Measurements from ENCODE around the gene LMOD1.
"Not testable (repeated sequence)": the region's sequence is repeated elsewhere in the genome, so short reads cannot be mapped to it uniquely, and the experiment has no call there.

The LMOD1 gene

GRCh38 chr1:201911826-201912571, 34.3 kb downstream of the LMOD1 start:
- Histone ChIP-seq H3K27me3 (ENCODE audit: control insufficient read depth, insufficient read depth, low read length) (no peaks in the 10 kb centered on the region), H3K4me1 (ENCODE audit: control insufficient read depth, low read depth, low read length) (peaks cover 9% of the 10 kb centered on the region), H3K27ac (ENCODE audit: low read length) (no peak overlapping the region), H3K36me3 (ENCODE audit: control insufficient read depth, low read depth, low read length) (no peaks in the 10 kb centered on the region), H3K9ac (ENCODE audit: low read length) (no peak overlapping the region), H3K9me3 (ENCODE audit: control insufficient read depth, low read depth, low read length) (no peaks in the 10 kb centered on the region), H3K4me3 (ENCODE audit: low read length) (no peak overlapping the region)

- Histone ChIP-seq H3K4me3 (ENCODE audit: low read length) (no peak overlapping the region), H3K9me3 (ENCODE audit: control insufficient read depth, low read depth, low read length) (no peaks in the 10 kb centered on the region), H3K36me3 (ENCODE audit: control insufficient read depth, low read depth, low read length) (no peaks in the 10 kb centered on the region), H3K27me3 (ENCODE audit: control insufficient read depth, insufficient read depth, low read length) (no peaks in the 10 kb centered on the region), H3K9ac (ENCODE audit: low read length) (no peak overlapping the region), H3K4me1 (ENCODE audit: control insufficient read depth, low read depth, low read length) (peaks cover 9% of the 10 kb centered on the region), H3K27ac (ENCODE audit: low read length) (no peak overlapping the region)
These were observed 38.7 kb downstream of the LMOD1 start for GRCh38 chr1:201907621-201908020.

- Histone ChIP-seq H3K9me3 (ENCODE audit: control insufficient read depth, low read depth, low read length) (no peaks in the 10 kb centered on the region), H3K27me3 (ENCODE audit: control insufficient read depth, insufficient read depth, low read length) (no peaks in the 10 kb centered on the region), H3K36me3 (ENCODE audit: control insufficient read depth, low read depth, low read length) (no peaks in the 10 kb centered on the region), H3K27ac (ENCODE audit: low read length) (no peak overlapping the region), H3K4me3 (ENCODE audit: low read length) (no peak overlapping the region), H3K9ac (ENCODE audit: low read length) (no peak overlapping the region), H3K4me1 (ENCODE audit: control insufficient read depth, low read depth, low read length) (no peaks in the 10 kb centered on the region)
These were observed 40.0 kb downstream of the LMOD1 start for GRCh38 chr1:201906336-201906735.

- Histone ChIP-seq H3K4me1 (ENCODE audit: control insufficient read depth, low read depth, low read length) (no peaks in the 10 kb centered on the region), H3K27me3 (ENCODE audit: control insufficient read depth, insufficient read depth, low read length) (no peaks in the 10 kb centered on the region), H3K27ac (ENCODE audit: low read length) (no peak overlapping the region), H3K9me3 (ENCODE audit: control insufficient read depth, low read depth, low read length) (no peaks in the 10 kb centered on the region), H3K9ac (ENCODE audit: low read length) (no peak overlapping the region), H3K4me3 (ENCODE audit: low read length) (no peak overlapping the region), H3K36me3 (ENCODE audit: control insufficient read depth, low read depth, low read length) (no peaks in the 10 kb centered on the region)
These were observed 41.0 kb downstream of the LMOD1 start for GRCh38 chr1:201905234-201905890.

- Histone ChIP-seq H3K4me3 (ENCODE audit: low read length) (no peak overlapping the region), H3K36me3 (ENCODE audit: control insufficient read depth, low read depth, low read length) (no peaks in the 10 kb centered on the region), H3K9ac (ENCODE audit: low read length) (no peak overlapping the region), H3K27me3 (ENCODE audit: control insufficient read depth, insufficient read depth, low read length) (no peaks in the 10 kb centered on the region), H3K9me3 (ENCODE audit: control insufficient read depth, low read depth, low read length) (no peaks in the 10 kb centered on the region), H3K4me1 (ENCODE audit: control insufficient read depth, low read depth, low read length) (no peaks in the 10 kb centered on the region), H3K27ac (ENCODE audit: low read length) (no peak overlapping the region)
These were observed 41.8 kb downstream of the LMOD1 start for GRCh38 chr1:201904579-201904978.

GRCh38 chr1:201903135-201903534, 43.2 kb downstream of the LMOD1 start:
- no peak overlapping the region for H3K4me3 ChIP-seq (ENCODE audit: low read length)
- no peak overlapping the region for H3K27ac ChIP-seq (ENCODE audit: low read length)
- H3K36me3 ChIP-seq (ENCODE audit: control insufficient read depth, low read depth, low read length): no peaks in the 10 kb centered on the region
- H3K9ac ChIP-seq (ENCODE audit: low read length): no peak overlapping the region
- no peaks in the 10 kb centered on the region for H3K9me3 ChIP-seq (ENCODE audit: control insufficient read depth, low read depth, low read length)
- no peaks in the 10 kb centered on the region for H3K4me1 ChIP-seq (ENCODE audit: control insufficient read depth, low read depth, low read length)
- H3K27me3 ChIP-seq (ENCODE audit: control insufficient read depth, insufficient read depth, low read length): no peaks in the 10 kb centered on the region

GRCh38 chr1:201902198-201902597, 44.1 kb downstream of the LMOD1 start:
- Histone ChIP-seq H3K27me3 (ENCODE audit: control insufficient read depth, insufficient read depth, low read length) (no peaks in the 10 kb centered on the region), H3K36me3 (ENCODE audit: control insufficient read depth, low read depth, low read length) (no peaks in the 10 kb centered on the region), H3K4me3 (ENCODE audit: low read length) (no peak overlapping the region), H3K4me1 (ENCODE audit: control insufficient read depth, low read depth, low read length) (no peaks in the 10 kb centered on the region), H3K27ac (ENCODE audit: low read length) (no peak overlapping the region), H3K9me3 (ENCODE audit: control insufficient read depth, low read depth, low read length) (no peaks in the 10 kb centered on the region), H3K9ac (ENCODE audit: low read length) (no peak overlapping the region)

- not testable (repeated sequence) for H3K27me3 ChIP-seq (ENCODE audit: control insufficient read depth, insufficient read depth, low read length); H3K4me1 ChIP-seq (ENCODE audit: control insufficient read depth, low read depth, low read length); H3K4me3 ChIP-seq (ENCODE audit: low read length); H3K27ac ChIP-seq (ENCODE audit: low read length); H3K9me3 ChIP-seq (ENCODE audit: control insufficient read depth, low read depth, low read length); H3K9ac ChIP-seq (ENCODE audit: low read length); H3K36me3 ChIP-seq (ENCODE audit: control insufficient read depth, low read depth, low read length)
These were observed 45.3 kb downstream of the LMOD1 start for GRCh38 chr1:201901036-201901435.

- no peaks in the 10 kb centered on the region for H3K36me3 ChIP-seq (ENCODE audit: control insufficient read depth, low read depth, low read length)
- H3K9me3 ChIP-seq (ENCODE audit: control insufficient read depth, low read depth, low read length): no peaks in the 10 kb centered on the region
- H3K27me3 ChIP-seq (ENCODE audit: control insufficient read depth, insufficient read depth, low read length): no peaks in the 10 kb centered on the region
- no peak overlapping the region for H3K9ac ChIP-seq (ENCODE audit: low read length)
- H3K4me3 ChIP-seq (ENCODE audit: low read length): no peak overlapping the region
- no peaks in the 10 kb centered on the region for H3K4me1 ChIP-seq (ENCODE audit: control insufficient read depth, low read depth, low read length)
- no peak overlapping the region for H3K27ac ChIP-seq (ENCODE audit: low read length)
These were observed 45.9 kb downstream of the LMOD1 start for GRCh38 chr1:201900476-201900875.

- Histone ChIP-seq H3K27me3 (ENCODE audit: control insufficient read depth, insufficient read depth, low read length) (no peaks in the 10 kb centered on the region), H3K27ac (ENCODE audit: low read length) (no peak overlapping the region), H3K4me1 (ENCODE audit: control insufficient read depth, low read depth, low read length) (no peaks in the 10 kb centered on the region), H3K9me3 (ENCODE audit: control insufficient read depth, low read depth, low read length) (no peaks in the 10 kb centered on the region), H3K4me3 (ENCODE audit: low read length) (no peak overlapping the region), H3K36me3 (ENCODE audit: control insufficient read depth, low read depth, low read length) (no peaks in the 10 kb centered on the region), H3K9ac (ENCODE audit: low read length) (no peak overlapping the region)
These were observed 46.5 kb downstream of the LMOD1 start for GRCh38 chr1:201899683-201900429.

GRCh38 chr1:201898992-201899391, 47.4 kb downstream of the LMOD1 start:
- no peaks in the 10 kb centered on the region for H3K36me3 ChIP-seq (ENCODE audit: control insufficient read depth, low read depth, low read length)
- H3K4me3 ChIP-seq (ENCODE audit: low read length): no peak overlapping the region
- no peak overlapping the region for H3K27ac ChIP-seq (ENCODE audit: low read length)
- H3K9ac ChIP-seq (ENCODE audit: low read length): no peak overlapping the region
- H3K27me3 ChIP-seq (ENCODE audit: control insufficient read depth, insufficient read depth, low read length): no peaks in the 10 kb centered on the region
- H3K9me3 ChIP-seq (ENCODE audit: control insufficient read depth, low read depth, low read length): no peaks in the 10 kb centered on the region
- peaks cover 6% of the 10 kb centered on the region for H3K4me1 ChIP-seq (ENCODE audit: control insufficient read depth, low read depth, low read length)
